GOT3 (cell line): ENCODE data around the gene ZNF786.
"Not testable (repeated sequence)": the region's sequence is repeated elsewhere in the genome, so short reads cannot be mapped to it uniquely, and the experiment has no call there.

Experiments used
- DNase-seq: peaks from one replicate; lab custom pipeline; 2025; ENCODE audit warnings: mixed read lengths; lab: John Stamatoyannopoulos, UW

The ZNF786 gene

DNA sequence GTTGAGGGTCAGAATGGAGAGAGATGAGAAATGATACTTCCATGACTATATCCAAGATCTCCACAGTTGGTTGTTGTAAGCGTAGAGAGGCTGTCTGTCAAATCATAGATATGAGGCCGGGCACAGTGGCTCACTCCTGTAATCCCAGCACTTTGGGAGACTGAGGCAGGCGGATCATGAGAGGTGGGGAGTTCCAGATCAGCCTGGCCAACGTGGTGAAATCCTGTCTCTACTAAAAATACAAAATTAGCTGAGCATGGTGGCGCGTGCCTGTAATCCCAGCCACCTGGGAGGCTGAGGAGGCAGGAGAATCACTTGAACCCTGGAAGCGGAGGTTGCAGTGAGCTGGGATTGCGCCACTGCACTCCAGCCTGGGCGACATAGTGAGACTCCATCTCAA, 60.1 kb downstream of the ZNF786 start:
- DNase-seq, result not testable (repeated sequence)

DNA sequence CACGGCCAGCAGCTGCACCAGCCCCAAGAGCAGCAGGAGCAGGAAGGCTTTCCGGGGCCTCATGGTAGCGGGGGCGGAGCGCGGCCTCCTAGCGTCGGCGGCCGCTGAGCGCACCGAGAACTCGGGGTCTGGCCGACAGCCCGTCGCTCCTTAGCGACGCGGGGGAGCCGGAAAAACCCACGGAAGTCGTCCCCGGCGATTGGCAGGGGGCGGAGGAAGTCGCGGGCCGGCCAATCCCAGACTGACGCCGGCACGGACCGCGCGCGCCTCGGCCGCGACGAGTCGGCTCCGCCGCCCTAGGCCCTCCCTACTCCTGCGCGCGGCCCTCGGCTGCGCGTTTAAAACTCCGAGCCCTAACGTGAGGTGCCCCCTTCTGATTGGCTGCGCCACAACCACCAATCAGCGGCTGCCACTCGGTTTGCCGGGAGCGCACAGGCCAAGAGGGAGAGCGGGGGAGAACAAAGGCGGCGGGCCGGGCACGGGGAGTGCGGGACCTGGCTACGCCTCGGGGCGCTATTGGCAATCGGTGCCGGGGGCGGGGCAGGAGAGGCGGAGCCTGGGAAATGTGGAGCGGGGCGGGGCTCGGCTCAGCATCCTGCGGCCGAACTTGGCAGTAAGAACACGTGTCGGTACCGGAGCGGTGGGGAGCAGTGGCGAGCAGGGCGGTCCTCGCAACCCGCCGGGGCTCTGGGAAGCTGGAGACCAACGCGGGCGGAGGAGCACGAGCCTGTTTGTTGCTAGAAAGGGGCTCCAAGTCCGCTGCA, 62.0 kb downstream of the ZNF786 start, which contains the start of gene PDIA4:
Gene PDIA4, minus strand, starts transcription at position 160 of the 764 bp plus-strand sequence. Its CDS starts 97 bp downstream, at position 63.
- DNase-seq, result peak; percentile 99

DNA sequence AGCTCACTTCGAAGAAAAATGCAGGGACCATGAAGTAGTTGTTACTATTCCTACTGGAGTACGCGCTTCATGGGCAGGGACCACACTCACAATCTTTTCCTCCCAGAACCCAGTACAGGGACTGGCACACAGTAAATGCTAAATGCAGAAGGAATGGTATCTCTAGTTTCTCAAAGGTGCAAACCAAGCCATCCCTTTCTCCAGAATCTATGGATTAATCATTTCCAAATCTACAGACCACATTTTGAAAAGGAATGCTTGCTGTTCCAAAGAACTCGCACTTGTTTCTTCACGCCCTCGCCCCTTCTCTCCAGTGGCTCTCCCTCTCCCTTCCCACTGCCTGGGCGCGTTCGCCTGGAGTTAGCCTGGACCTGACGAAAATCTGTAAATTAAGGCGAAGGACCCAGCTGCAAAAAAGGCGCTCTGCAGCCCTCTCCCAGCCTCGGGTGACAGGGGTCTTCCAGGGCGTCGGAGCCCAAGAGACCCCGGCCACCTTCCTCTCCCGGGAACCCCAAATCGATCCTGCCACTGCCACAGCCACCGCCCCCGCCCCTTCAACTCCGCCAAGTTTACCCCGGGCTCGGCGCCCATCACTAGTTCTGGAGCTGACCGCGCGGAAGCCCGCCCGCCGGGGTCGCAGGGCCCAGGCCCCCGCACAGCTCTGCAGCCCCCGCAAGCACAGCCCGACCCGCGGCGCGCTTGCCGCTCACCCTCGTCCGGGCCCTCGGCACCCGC, 62.7 kb downstream of the ZNF786 start:
- no peak for DNase-seq

DNA sequence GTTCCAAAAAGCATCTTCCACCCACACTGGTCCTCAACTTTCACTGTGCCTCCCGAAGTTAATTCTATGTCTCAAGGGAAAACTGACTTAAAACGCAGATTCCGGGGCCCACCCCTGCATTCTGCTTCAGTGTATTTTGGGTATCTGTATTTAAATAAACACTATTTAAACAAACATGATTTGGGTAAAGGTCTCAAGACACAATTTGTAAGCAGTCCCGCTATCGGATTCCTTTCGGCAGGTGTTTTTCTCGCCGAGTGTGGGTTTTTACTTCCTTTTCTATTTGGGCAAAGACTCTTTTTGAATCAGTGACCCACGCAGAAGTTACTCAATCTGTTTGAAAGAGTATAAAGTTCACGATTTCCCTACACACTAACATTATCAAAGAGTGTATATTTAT, 63.5 kb downstream of the ZNF786 start:
- DNase-seq, result no peak

DNA sequence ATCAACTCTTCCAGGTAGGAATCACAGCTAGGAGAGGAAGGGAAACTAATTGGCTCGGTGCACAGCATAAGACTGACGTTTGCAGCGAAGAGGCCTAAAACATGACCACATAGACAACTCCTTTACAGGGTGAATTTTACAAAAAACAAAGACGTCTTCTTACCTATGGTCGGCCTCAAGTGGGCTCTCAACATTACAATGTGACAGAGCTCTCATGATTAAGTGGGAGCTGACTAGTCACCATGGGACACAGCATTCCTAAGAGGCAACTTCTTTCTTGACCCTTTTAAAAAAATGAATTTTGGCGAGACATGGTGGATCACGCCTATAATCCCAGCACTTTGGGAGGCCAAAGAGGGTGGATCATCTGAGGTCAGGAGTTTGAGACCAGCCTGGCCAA, 66.9 kb downstream of the ZNF786 start:
- no peak for DNase-seq

DNA sequence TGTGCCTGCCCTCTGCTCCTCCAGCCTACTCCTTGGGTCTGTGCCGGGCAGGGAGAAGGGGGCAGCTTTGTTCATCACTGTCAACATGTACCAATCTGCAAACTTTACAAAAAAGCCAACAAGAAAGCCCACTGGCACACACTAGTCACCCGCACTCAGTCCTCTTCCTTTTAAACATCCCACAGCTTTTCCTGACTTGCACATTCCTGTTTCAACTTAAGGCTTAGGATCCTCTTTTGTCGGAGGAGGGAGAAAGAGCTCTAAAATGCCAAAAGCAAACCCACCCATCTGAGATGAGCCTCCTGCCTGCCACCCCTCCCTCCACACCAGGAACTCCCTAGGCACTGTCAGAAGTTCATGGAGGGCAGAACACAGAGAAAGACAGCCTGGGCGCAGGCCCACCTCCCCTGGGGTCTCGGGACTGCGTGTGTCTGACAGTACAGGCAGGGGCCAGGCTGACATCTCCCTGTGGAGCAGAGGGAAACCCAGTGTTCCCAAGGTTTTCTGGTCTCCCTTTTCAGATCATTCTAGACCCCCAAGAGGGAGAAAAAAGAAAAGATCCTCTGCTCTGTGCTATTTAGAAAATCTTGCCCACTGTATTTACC, 67.7 kb downstream of the ZNF786 start:
- DNase-seq, result no peak

DNA sequence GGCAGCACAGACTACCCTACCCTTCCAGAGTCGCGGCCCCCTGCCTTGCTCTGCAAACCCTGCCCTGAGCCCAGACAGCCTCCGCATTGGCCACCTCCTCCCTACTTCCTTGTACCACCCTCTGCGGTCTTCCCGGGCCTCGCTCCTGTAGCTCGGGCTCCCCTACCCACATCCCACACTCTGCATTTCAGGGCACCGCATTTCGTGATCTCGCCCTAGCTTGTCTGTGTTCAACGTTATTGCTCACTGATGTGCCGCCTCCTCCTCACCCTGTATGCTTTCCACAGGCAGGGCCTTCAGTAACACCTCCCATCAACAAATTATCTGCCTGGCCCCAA, 68.8 kb downstream of the ZNF786 start:
- no peak for DNase-seq

DNA sequence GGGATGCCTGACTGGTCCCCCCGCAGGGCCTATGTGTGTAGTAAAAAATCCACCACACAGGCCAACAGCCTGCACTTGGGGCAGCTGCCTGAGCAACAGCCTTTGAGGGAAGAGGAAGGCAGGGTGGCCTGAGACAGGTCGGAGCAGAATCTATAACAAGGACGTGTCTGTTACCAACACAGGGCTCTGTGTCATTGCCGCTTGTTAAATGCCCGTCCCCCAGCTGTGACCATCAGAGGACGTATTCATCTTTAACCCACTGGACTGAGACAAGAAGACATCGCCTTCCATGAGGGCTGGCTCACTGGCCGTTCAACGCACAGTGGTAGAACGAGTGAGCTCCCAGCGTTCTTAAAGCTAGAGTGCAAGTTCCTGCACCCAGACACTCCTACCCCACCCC, 70.0 kb downstream of the ZNF786 start:
- no peak for DNase-seq
